Brain pericyte (primary cell): ENCODE data around the gene LRRC36.

Source experiments
- DNase-seq: peaks from one replicate; pipeline ENCODE4 v3.0.0-alpha.2; 2012; ENCODE audit warnings: low read depth, low spot score

The LRRC36 gene

DNA sequence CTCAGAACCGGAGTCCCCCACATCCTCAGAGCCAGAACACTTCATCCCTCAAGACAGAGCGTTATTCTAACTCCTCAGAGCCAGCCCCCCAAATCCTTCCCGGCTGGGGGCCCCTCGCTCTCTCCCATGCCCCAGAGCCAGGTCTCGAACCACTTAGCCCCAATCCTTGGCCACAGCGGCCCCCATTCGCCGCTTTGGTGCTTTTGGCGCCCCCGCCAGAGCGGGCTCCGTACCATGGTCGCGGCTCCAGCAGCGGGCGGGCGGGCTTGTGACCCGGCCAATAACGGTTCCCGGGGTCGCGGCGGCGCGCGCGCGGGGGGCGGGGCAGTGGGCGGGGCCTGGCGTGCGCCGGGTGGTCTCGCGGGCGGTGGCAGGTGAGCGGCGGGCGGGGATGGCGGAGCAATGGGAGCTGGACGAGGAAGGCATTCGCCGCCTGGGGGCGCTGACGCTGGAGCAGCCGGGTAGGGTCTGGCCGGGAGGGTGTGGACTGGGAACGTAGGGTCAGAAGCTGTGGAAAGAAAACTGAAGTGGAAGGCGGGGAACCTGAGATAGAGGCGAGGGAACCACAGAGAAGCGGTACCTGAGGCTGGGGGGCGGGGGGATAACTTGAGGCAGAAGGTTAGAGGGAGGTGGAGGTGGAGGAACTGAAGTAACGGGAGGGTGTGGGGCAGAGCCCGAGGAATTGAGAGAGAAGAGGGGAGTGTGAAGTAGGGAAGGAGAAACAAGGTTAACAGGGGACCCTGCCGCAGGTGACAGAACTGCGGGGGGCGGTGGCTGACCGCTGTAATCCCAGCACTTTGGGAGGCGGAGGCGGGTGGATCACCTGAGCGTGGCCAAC lies at the start of gene LRRC36, which contains the start of gene KCTD19:
Gene LRRC36, plus strand, starts transcription at position 344 of the 838 bp plus-strand sequence. Its CDS starts 48 bp downstream, at position 392.
Gene KCTD19, minus strand, starts transcription at position 270 of the 838 bp plus-strand sequence. Its CDS starts 34 bp downstream, at position 236.
- DNase-seq: no peak

DNA sequence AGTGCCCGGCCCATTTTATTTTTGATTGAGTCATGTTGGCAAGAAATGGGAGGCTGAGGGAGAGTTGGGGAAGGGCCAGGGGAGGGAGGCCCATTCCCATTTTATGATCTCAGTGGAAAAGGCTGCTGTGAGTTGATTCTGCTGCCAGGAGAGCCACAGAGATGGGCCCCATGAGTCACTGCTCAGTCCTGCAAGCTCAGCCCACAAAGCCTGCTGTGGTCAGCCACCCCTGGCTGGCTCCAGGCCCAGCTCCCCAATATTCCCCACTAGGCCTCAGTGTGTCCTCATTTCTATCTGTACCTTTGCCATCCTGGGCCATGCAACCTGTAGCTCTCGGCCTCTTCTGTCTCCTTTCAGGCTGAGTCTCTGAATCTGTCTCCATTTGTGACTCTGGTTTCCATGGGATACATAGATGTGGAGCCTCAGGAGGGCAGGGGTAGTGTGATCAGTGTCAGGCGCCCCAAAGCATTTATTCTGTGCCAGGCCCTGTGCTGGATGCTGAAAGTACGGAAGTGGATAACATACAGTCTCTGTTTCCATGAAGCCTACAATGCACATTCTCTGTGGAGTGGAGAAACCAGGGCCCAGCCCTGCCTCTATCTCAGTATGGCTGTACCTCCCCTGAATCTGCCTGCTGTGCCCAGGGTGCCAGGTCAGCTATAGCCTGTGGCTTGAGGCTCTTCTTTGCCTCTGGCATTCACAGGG lies 49.2 kb upstream of the LRRC36 start:
- DNase-seq: peak; percentile 85

DNA sequence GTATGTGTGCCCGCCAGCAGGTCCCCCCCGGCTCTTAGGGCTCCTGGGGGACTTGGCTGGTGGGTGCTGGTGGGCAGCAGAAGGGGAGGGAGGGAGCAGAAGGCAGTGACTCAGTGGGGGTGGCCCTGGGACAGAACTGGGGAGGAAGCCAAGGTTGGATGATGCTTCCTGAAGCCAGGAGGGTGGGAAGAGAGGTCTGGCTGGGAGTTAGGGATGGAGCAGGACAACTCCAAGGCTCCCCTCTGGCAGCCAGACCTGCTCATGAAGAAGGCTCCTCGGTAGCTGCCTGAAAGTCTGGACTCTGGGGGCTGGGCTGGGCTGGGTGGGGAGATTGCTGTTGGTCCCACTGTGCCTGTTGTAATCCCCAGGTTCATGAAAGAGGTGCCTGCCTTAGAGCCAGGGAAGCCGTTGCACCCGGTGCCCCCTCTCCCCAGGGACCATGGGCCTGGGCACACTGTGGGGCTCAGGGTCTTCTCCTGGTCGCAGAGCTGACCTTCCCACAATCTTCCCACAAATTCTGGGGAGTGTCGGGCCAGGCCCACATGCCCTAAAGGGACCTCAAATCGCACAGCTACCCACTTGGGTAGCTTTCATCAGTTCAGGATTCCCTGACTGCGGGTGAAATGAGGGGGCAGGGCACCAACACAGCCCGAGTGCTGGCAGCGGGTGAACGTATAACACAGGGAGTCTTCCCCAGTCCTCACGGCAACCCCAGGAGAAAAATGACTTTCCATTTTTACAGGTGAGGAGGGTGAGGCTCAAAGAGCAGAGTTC lies 48.4 kb upstream of the LRRC36 start:
- no peak for DNase-seq

GRCh38 chr16:67278773-67279295 lies 47.8 kb upstream of the LRRC36 start:
- DNase-seq: no peak

DNA sequence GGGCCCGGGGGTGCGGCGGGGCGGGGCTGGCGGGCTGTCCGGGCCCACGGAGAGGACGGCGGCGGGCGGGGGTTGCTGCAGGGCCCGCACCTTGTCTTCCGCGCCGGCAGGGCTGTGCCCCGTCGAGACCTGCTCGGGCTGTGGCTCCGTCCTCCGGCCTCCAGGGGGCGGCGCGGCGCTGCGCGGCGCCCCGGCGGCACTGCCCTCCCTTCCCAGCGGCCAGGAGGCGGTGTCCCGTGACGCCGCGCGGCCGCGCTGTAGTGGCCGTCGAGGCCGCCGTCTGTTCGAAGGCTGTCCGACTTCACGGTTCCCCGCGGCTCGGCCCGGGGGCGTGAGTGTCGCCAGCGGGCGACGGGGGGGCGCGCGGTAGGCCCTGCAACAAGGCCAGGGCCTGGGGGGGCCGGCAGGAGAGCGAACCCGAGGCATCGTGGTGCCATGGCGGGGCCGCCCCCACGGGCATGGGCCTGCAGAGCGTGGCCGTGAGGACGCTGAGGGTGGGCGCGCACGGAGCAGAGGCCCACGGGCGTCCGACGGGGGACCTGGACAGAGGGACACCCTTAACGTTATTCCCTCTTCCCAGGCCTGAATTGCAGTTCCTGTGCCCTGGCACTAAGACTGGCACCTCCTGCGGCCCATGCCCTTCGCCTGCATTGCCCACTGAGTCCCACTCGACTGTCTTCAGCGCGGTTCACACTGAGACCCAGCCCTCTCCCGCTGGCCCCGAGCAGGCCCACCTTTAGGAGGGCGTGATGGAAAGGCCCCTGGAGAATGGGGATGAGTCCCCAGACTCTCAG lies 47.1 kb upstream of the LRRC36 start, which contains the start of gene PLEKHG4:
Gene PLEKHG4, plus strand, starts transcription at position 237 of the 794 bp plus-strand sequence. Its CDS starts 513 bp downstream, at position 750.
- no peak for DNase-seq

GRCh38 chr16:67280090-67281015 lies 46.3 kb upstream of the LRRC36 start:
- no peak for DNase-seq

DNA sequence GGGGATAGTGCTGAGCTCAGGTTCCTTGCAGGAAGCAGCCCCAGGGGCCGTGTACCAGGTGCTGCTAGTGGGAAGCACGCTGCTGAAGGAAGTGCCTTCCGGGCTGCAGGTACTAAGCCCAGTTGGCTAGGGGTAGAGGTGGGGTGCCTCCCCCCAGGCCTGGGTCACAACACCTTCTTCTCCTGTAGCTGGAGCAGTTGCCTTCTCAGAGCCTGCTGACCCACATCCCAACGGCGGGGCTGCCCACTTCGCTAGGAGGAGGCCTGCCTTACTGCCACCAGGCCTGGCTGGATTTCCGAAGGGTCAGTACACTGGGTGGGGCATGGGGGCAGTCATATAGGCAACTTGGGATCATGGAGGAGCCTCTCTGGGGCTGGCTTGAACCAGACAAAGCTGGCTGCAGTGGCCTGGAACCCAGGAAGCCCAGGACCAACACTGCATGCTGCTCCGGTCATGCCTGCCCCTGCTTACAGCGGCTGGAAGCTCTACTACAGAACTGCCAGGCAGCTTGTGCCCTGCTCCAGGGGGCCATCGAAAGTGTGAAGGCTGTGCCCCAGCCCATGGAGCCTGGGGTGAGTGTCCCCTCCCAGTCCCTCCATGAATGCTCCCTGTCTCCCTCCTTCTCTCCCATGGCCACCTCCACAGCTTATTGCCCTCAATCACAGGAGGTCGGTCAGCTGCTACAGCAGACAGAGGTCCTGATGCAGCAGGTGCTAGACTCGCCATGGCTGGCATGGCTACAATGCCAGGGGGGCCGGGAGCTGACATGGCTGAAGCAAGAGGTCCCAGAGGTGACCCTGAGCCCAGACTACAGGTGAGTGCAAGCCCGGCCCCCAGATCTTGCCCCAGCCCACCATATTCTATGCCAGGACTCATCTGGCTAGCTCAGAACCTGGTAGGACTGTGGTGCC lies 44.8 kb upstream of the LRRC36 start:
- DNase-seq: no peak

GRCh38 chr16:67282447-67282805 lies 44.2 kb upstream of the LRRC36 start:
- no peak for DNase-seq

DNA sequence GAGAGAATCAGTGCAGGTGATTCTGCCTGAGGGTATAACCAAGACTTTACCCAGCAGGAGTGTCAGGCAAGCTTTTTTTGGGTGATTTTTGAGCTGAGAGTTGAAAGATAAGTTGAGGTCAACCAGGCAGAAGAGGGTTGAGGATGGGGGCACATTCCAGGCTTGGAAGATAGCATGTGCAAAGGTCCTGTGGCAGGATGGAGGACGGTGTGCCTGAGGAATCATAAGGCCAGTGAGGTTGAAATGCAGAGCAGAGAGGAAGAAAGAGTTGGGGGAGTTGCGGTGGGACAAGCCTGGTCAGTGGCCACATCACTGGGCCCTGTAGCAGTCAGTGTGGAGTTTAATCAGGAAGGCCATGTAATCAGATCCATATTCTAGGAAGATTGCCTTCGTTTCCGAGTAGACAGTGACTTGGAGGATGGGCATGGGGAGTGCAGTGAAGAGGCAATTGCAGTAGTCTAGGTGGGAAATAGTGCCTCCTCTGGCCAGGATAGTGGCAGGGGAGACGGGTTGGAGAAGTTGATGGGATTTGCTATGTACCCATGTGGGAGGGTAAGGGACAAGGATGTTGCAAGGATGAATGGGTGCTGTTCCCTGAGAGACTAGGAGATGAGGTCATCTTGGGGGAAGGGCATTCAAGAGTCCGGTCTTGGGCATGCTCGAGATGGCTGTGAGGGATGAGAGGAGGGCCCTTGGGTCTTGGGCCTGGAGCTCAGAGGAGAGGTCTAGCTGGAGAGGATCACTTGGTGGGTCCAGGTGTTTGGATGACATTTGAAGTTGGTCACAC lies 43.4 kb upstream of the LRRC36 start:
- no peak for DNase-seq

DNA sequence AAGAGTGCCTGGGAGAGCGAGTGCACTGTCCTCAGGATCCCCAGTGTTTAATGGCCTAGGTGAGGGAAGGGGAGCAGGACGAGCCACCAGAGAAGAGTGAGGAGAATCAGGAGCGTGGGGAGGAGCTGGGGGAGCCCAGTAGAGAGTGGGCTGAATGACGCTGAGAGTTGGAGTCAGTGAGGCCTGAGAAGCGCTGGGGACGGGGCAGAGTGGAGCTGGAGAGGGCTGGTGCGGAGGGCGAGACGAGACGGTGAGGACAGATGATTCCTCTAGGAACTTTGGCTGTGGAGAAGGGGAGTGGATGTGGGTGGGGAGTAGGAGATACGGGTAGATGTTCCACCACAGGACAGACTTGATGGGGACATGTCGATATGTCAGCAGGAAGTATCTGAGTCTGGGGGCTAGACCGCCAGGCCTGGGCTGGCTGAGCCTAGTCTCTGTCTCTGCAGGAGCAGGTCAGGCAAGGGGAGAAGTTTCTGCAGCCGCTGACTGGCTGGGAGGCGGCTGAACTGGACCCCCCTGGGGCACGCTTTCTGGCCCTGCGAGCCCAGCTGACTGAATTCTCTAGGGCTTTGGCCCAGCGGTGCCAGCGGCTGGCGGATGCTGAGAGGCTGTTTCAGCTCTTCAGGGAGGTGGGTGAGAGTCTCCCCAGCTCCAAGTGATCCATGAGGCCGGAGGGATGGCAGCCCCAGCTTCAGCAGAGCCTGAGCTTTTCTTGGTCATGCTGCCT lies 42.6 kb upstream of the LRRC36 start:
- no peak for DNase-seq

GRCh38 chr16:67284699-67285646 lies 41.6 kb upstream of the LRRC36 start:
- no peak for DNase-seq

DNA sequence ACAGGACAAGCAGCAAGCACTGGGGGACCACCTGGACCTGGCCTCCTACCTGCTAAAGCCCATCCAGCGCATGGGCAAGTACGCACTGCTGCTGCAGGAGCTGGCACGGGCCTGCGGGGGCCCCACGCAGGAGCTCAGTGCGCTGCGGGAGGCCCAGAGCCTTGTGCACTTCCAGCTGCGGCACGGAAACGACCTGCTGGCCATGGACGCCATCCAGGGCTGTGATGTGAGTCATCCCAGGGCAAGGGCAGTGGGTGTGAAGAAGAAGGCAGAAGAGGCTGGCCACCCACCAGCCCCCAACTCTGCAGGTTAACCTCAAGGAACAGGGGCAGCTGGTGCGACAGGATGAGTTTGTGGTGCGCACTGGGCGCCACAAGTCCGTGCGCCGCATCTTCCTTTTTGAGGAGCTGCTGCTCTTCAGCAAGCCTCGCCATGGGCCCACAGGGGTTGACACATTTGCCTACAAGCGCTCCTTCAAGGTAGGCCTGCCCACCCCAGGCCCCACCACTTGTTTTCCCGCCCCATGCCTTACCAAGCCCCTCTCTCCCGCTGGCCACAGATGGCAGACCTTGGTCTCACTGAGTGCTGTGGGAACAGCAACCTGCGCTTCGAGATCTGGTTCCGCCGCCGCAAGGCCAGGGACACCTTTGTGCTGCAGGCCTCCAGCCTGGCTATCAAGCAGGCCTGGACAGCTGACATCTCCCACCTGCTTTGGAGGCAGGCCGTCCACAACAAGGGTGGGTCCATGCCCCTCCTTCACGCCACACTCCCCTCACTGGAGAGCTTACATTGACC lies 40.0 kb upstream of the LRRC36 start:
- no peak for DNase-seq

- DNase-seq: no peak
Observed at GRCh38 chr16:67287960-67288359, 38.7 kb upstream of the LRRC36 start.

- no peak for DNase-seq
Observed at GRCh38 chr16:67291461-67291860, 35.2 kb upstream of the LRRC36 start.

DNA sequence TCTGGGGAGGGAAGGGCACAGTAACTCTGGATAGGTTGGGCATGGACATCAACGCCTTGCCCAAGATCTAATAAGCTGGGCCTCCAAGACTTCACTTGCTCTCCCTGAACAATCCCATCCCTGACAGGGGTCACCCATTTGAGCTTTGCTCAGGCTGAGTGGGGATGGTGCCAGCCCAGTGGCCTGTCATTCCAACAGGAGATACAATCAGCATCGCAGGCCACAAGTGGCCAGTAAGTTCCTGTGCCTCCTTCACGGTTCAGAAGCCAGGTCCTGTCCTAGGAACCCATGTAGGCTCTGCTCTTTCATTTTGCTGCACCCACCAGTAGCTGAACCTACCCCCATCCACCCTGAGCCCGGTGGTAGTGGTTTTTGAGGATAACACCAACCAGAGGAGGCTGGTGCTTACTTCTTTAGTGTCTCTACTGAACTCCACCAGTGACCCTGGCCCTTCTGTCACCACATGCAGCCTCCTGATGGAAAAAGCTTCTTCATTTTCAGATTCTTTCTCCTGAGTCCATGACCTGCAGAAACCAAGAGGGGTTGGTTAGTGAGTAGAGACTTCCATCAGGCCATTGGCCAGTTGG lies 32.4 kb upstream of the LRRC36 start:
- no peak for DNase-seq
